Nasal cavity respiratory epithelium epithelial cell of viscerocranial mucosa (primary cell): ENCODE data around the gene RBPJ. TPM values are rescaled to one million over a fixed set of nuclear protein-coding genes. Genes with fewer than 3 reads are reported as not detected.

ENCODE experiments used
- total RNA-seq: library from RNA; depleted of rRNA; stranded (reverse); fragments of >200 nt; gene quantifications from 2 replicates; pipeline ENCODE4 v1.2.3, GENCODE V29; 2014

RBPJ gene
- total RNA-seq = 29.4 and 44.6 TPM in 2 replicates

DNA sequence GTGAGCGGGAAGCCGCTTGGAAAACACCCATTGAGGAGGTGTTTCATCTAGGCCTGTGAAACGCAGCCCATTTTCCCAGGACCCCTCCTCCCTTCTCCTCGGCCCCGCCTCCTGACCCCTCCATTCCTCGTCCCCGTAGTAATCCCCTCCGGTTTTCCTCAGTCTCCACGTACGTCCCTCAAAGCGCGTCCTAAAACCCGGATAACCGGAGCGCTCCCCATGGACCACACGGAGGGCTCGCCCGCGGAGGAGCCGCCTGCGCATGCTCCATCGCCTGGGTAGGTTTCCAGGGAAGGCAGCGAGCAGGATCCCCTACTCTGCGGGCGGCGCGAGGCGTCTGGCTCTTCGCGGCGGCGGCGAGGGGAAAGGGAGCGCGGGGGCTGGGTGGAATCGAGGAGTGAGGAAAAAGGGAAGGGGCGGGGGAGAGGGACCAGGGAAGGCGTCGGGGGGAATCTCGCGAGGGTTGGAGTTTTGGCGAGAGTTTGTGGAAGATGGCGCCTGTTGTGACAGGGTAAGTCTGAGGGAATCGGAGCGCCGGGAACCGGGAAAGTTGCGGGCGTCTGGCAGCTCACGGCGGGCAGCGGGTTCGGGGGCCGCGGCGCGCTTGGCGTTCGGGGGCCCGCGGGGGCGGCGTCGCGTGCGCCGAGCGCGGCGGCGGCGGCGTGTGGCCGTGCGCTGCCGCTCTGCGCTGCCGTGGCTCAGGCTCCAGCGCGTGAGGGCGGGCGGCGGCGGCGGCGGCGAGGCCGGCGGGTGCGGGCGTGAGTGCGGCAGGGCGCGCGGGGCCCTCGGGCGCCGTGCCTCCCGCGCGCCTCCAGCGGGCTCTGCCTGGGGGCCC lies at the start of gene RBPJ:
RBPJ (plus strand) TSS at position 477 of the 835 bp plus-strand sequence; CDS start at position 492, 15 bp downstream.

Other genes with a start within 250 kb of the RBPJ start
- gene CCKAR, start 169.5 kb downstream of the RBPJ start, total RNA-seq = not detected in 2 replicates